NOMO-1 treated with DMSO at 0.1 percent for 48 hours (cell line): Measurements from ENCODE around the gene PUDP.

Source experiments
- DNase-seq: peaks from one replicate; lab custom pipeline; 2025; ENCODE audit not compliant: unreplicated experiment; lab: John Stamatoyannopoulos, UW

PUDP gene

DNA sequence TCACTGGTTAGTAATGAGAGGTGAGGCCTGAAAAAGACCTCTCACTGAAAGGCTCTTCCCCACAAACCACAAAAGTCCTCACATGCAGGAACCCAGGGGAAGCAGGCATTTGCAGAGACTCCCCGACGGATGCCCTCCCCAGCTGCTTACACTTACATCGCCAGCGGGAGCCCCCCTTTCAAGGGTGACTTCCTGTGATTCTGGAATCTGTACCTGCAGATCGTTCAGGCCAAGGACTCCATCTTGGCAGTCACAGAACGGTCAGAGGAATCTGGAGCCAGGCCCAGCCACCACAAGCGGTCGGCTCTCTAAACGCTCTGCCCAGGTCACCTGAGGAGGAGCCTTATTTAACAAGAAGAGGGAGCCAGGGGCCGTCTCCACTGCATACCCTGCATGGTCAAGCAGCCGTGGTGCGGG is 71.7 kb downstream of the PUDP start:
- DNase-seq = no peak

DNA sequence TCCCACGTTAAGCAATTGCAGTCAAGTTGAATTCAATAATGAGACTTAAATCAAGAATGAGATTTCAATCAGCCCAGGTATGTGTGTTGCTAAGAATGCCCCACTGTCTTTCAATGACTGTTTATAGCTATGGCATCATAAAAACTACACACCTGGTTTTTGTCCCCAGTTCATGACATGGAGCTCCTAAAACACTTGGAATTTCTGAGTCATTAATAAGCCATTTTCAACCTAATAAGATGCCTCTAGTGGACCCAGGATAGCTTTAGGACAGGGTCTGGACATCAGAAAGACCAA is 73.1 kb downstream of the PUDP start:
- no peak for DNase-seq

DNA sequence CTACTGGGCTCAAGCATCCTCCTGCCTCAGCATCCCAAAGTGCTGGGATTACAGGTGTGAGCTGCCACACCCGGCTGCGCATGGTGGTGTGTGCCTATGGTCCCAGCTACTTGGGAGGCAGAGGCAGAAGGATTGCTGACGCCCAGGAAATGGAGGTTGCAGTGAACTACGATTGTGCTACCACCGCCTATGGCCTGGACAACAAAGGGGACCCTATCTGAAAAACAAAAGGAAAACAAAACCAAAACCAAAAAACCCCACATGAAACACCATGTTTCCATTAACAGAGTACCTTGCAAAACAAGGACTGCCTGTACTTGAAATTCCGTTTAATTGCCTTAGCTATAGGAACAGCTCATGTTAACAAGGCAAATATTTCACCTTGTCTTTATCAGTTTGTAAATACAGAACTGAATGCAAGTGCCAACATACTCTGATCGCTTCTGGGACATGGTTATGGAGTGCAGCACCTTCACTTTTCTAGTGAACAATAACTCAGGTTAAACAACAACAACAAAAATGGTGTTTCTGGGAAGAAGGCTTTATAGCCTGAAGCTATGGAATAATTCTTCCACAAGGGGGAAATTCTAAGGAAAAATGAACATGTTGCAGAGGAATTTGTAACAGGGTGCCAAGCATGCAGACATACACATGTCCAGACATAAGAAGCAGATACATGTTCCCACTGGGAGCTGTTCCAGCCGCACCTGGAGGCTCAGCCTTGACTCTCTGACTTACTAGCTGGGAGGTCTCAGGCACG is 73.6 kb downstream of the PUDP start:
- DNase-seq = no peak

DNA sequence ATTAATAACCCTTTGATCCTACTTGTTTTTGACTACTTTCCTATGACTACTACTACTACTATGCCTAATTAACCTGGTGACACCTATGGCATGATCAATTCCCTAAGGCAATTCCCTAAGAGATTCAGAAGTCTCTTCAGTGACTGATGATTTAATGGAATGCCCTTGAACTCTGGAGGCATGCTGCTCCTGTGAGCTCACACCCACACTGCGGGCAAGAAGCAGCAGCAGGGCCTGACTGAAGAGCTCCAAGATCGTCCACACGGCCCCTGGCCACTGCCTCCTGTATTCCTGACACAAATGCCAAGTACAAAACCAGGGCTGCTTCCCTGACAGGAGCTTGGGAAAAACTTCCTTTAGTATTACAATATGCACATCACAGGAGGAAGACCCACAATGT is 74.6 kb downstream of the PUDP start:
- DNase-seq = no peak

DNA sequence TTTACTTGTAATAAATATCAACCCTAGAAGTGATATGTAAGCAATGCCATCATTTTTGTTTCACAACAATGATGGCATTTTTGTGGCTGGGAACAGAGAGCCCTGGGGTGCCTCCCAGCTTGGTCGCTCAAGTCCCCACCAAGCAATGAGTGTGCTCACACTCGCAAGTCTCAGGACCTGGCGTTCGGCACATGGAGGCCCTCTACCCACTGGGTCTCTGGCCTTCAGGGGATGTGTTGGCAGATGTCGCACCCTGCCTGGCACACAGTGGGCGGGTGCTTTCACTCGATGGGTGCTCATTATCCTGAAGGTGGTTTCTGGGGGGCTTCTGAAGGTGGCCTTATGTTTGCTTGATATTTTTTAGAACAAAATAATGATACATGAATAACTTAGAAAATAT is 75.1 kb downstream of the PUDP start:
- no peak for DNase-seq

DNA sequence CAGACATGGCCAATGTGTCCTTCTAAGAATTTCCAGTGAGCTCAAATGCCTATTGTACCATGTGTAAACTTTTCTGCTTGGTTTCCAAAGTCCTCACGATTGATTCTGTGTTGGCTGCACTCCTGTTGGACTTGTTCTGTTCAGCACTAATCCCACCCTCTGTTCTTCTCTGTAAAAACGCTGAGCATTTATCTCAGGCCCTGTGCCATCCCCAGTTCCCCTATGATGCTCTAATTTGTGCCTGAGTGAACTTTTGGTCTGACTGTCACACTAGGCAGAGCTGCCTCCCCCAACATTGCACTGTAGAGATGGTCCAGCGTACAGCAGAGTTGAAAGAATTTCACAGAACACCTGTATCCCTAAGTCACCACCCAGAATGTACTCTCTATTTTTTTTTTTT is 76.6 kb downstream of the PUDP start:
- DNase-seq = no peak

DNA sequence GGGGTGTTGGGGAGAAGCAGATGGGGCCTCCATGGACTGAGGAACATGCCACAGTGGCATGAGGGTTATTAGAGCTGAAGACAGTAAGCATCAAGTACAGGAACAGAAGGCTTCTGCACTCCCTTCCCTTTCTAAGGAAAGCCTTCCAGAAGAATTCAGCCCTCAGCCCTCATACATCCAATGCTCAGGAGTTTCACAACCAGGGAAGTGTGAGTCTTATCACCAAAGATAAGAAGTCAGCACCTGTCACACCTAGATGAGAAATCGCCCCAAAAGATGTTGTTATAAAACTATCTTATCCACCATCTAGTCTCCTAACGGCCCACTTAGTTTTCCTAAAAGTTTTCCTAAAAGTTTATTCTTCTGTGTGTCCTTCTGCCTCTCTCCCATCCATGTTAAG is 78.4 kb downstream of the PUDP start:
- no peak for DNase-seq

DNA sequence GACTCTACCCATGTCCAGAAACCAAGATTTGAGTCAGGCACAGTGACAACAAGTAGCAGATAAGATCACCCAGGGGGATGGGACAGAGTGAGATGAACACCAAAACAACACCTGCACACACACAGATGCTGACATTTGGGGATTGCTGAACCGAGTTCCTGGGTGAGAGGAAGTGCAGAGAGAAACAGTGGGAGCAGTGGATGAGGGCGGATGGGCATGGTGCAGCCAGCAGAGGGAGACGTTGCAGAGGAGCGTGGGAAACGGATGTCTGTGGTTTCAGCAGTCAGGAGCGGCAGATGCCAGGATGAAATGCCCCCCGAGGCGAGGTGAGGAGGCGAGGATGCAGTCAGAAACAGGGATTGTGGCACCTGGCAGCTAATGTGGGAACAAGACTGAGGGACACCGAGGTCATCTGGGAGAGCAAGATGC is 79.0 kb downstream of the PUDP start:
- no peak for DNase-seq

DNA sequence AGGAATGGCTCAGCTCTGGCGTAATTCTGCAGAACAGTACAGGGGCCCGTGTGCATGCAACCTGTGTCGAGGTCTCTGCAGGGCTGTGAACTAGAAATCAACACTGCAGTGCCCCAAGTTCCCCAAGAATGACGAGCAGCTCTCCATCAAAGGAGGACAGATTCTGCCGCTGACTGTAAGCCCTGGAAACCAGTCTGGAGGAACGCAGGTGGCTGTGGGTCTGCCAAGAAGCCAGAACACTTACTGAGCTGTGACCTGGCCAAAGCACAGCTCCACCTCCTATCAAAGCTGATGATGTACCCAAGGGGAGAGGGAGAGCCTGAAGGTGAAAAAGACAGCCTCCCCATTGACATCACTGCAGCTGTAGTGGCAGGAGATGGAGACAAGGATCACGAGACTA is 80.7 kb downstream of the PUDP start:
- no peak for DNase-seq

DNA sequence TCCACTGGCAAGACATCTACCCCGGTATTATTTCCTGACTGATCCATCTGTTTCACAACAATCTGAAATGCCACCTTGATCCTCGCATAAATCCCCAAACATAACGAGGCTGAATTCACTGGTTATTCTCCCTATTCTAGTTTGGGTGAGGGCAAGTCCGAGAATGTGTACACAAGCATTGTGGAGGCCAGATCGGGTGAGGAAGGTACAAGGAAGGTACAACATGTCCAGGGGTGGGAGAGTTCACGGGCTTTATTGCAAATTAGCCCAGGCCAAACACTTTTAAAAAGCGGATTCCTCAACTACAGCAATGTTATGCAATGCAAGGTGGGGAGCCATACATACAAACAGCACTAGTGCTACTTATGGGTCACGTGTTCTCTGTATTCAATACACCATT is 82.5 kb downstream of the PUDP start:
- no peak for DNase-seq

DNA sequence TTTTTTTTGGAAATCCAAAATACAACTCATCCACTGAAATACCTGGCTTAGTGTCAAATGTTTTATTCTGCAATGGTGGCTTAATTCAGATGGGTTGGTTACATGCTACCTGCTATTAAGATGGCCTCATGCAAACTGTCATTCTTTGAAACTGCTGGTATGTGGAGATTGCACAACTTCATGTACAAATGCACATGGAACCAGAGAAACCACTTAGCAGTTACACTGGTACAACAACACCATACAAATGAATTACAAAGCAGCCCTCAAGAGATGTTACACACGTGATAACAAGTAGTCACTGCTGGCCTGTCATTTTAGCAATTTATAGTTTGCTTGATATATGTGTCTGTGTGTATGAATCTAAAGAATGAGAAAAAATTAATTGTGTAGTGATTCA is 85.0 kb downstream of the PUDP start:
- no peak for DNase-seq

DNA sequence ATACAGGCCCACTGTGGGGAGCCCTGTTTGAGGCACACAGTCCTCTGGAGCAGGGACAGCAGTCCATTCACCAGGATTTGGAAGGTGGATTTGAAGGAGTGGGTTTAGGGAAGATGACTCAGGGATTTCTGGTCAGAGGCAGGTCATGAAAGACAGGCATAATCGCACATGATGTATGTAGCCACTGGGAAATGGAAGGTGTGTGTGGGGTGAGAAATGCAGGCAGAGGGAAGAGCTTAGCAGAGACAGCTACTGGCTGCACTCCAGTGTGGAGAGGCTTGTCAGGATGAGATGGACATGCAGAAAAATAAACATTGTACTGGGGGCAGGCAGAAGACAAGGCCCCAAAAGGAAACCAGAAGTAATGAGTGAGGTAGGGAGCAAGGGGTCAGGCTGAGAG is 85.7 kb downstream of the PUDP start:
- no peak for DNase-seq

DNA sequence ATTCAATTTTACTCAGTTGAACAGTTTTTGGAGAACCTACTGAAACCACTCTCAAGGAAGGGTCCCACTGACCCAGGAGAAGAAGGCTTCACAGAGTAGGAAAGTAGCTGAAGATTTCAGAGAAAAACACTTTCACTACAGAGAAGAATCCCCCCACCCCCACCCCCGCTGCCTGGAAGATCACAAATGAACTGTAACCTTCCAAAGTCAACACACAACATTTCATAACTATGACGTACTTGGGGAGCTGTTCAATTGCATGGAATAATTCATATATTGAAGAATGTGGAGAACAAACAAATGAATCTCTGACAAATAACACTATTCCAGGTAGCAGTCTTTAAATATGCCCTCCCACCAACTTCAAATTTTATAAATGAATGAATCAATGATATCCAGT is 86.5 kb downstream of the PUDP start:
- DNase-seq = no peak

DNA sequence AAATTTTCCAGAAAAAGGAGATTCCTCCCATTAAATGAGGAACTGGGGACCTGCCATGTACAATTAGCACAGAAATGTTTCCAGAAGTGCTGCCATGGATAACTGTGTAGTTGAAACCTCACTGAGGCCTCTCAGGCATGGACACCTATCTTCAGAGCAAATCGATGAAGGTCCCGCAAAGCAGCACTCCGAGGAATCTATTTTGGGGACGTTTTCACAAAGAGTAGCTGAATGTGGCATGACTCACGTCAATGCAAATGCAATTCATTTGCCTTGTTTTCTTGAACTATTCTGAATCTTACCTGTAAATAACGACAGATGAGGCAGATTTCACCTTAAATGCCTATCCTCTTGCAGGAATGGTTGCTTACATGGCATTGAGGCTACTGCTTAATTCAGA is 87.5 kb downstream of the PUDP start:
- DNase-seq = no peak

DNA sequence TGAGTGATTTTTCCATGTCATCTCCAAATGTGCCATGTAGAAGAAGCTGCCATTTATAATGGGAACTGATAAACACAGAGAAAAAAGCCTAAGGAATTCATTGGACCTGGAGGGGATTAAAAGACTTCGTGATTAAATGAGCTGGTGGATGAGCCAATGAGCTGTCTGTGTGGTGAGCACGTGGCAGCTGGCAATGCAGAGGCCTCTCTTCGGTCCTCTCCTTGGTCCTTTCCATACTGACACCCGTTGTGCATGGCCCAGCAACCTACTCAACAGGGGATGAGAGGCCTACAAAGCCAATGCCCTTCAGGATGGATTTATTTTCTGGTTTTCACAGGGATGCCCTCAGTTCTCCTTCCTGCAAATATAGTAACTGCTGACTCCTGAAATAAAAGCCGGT is 88.1 kb downstream of the PUDP start:
- no peak for DNase-seq

DNA sequence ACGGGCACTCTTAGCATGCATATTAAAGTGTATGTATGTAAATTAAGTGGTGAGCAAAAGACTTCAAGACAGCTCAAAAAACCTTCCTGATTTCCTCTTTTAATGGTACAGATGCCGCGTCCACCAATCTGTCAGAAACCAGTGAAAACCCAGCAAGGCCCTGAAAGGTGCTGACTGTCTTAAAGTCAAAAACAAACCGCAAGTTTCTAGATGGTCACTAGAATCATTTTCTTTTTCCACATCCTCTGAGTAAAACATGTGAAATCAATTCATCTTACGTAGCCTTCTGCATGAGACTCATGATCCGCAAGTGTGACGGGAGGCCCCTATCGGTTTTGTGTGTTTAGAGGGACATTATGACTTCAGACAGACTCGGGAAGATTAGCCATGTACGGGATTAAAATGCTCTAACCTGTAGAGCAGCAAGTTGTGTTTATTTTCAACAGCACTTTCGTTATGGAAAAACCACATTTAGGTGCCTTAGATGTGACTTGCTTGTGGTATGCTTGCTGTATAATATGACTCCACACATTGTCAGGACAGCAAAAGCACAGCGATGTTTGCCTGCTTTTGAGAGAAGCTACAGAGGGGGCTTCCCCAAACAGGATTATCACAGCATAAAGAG is 88.6 kb downstream of the PUDP start:
- DNase-seq = no peak

DNA sequence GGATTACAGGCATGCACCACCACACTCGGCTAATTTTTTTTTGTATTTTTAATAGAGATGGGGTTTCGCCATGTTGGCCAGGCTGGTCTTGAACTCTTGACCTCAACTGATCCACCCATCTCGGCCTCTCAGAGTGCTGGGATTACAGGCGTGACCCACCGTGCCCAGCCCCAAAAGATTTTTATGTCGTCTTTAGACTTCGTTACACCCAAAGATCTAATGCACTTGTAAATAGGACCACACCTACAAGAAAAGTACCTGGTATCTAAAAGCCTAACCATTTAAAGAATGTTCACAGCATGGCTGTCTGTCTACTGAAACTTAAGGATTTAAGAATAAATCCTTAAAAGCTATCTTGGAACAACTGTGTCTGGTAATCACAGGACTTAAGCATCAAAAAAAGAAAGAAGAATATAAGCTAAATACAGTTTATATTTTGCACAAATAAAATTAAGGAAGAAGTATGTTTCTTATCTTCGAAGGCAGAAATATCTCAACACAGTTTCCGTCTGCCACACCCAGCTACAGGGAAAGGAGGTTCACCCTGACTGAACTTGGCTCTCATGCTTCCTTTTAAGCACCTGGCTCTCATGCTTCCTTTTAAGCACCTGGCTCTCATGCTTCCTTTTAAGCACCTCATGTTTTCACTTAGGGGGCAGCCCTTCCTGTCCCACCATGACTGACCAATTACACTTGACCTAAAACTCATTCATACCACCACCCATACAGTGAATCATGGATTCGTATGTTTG is 92.4 kb downstream of the PUDP start:
- no peak for DNase-seq

DNA sequence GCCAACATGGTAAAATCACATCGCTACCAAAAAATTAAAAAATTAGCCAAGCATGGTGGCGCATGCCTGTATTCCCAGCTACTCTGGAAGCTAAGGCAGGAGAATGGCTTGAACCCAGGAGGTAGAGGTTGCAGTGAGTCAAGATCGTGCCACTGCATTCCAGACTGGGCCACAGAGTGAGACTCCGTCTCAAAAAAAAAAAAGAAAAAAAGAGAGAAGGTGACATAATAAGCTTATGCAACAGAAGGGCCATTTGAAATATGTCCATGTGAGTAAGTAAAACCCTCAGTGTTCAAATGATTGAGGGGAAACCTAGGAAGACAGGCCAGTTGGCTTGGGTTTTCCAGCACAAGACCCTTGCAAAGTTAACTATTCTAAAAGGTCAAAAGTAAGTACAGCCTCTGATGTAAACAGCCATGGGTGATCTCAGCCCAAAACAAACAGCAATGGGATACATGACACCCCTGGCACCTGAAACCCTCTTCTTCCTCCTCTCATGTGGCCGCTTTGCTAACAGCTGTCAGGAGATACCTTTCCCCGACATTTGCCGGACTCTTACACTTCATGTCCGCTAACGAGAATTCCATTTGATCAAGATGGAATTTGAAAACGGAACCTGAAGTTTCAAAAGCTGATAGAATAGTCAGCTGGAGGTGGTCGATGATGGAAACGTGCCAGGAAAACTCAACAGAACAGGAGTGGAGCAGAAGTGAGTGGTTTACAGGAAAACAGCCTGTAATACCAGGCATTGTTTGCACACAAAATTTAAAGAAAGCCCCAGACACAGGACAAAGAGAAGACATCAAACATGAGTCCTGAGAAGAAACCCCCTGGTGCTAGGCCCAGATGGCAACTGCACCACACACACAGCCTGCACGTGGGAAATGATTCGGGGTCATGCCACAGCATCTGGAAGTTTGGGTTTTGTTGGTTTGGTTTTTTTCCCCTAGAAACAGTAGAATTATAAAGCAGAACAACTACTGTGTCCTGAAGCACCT is 93.4 kb downstream of the PUDP start:
- DNase-seq = no peak

DNA sequence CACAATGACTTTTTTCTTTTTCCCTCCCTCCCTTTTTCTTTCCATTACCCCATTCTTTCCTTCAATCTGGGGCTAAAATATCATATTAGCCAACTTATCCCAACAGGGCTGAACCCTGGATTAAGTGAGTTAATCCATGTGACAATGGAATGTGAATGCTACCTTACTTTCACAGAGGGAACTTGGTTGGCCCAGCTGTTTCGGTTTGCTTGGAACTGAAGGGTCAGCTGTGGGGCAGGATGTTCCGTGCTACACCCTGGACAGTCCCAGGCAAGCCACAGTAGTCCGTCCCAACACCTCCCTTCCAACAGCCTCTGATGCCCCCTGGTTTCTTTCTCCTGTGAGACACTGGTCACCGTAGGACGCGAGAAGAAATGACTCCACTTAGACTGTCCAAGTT is 95.4 kb downstream of the PUDP start:
- no peak for DNase-seq

DNA sequence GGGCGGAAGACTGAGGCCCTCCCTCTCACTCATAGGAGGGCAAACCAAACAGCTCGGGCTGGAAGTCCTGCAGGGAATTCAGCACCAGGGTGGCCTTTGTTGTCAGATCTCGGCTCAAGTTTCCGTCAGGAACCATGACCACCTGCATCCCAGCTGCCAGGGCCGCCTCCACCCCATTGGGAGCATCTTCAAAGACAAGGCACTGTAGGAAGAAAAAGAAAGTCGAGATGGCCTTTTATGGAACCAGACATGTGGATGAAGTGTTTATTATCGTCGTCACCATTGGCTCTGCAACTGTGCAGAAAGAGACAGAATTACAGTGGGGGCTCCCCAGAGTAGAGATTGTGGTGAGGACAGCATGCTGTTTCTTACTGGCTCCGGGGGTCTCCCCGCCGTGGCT is 97.7 kb downstream of the PUDP start:
- no peak for DNase-seq

DNA sequence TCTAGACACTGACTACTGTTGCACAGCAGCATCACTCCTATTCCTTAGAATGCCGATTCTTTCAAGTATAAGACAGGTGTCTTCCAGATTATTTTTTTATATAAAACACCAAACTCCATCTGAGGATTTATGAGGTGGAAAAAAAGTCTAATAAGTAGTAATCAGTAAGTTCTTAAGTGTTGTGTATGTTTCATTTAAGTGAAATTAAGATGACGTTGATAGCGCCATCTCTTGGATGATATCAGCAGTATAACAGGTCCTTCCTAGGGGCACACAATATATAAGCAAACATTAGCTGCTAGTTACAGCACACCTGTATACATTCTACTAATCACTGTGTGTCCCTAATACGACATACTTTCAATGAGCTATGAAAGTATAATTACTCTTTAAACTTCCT is 100.0 kb downstream of the PUDP start:
- DNase-seq = no peak
